ENCODE results near the gene SLC24A4.

SLC24A4 gene

DNA sequence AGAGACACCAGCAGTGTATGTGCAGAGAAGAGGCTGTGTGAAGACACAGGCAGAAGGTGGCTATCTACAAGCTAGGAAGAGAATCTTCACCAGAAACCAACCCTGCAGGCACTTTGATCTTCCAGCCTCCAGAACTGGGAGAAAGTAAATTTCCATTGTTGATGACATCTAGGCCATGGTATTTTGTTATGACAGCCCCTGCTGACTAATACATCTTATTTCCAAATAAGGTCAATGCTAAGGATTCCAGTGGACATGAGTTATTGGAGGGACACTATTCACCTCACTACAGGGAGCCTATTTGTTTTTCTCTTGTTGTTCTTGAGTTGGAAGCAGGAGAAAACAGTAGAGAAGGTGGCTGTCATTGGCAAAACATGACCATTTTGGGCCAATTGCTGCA, 102.1 kb downstream of the SLC24A4 start:
- Histone ChIP-seq H3K4me3 (ENCODE audit: low read length, poor library complexity, severe bottlenecking) (no peak overlapping the region), H3K79me2 (ENCODE audit: insufficient read depth, low read length) (no peaks in the 10 kb centered on the region), H3F3A (ENCODE audit: low read depth) (no peaks in the 10 kb centered on the region), H3K9ac (ENCODE audit: low read depth, low read length, poor library complexity, severe bottlenecking) (no peak overlapping the region), H3K27me3 (ENCODE audit: insufficient read depth, low read length, poor library complexity, severe bottlenecking) (no peaks in the 10 kb centered on the region), H3K9me3 (ENCODE audit: insufficient read depth, low read depth, low read length) (no peaks in the 10 kb centered on the region), H3K36me3 (ENCODE audit: insufficient read depth, low read length) (no peaks in the 10 kb centered on the region), H4K20me1 (ENCODE audit: insufficient read depth, low read length, poor library complexity, severe bottlenecking) (no peaks in the 10 kb centered on the region), H3K4me1 (ENCODE audit: insufficient read depth, low read length, poor library complexity, severe bottlenecking) (peaks cover 6% of the 10 kb centered on the region), H2AFZ (ENCODE audit: low read length) (no peak overlapping the region), H3K4me2 (ENCODE audit: low read depth, low read length, poor library complexity, severe bottlenecking) (no peak overlapping the region), H3K9me2 (replicated peaks; ENCODE audit: low read depth, low read length) (no peaks in the 10 kb centered on the region)
- no peak for TF ChIP-seq EZH2phosphoT487 (IDR thresholded peaks at IDR 0.05; ENCODE audit: borderline replicate concordance)
- TF ChIP-seq, protein P1, sequence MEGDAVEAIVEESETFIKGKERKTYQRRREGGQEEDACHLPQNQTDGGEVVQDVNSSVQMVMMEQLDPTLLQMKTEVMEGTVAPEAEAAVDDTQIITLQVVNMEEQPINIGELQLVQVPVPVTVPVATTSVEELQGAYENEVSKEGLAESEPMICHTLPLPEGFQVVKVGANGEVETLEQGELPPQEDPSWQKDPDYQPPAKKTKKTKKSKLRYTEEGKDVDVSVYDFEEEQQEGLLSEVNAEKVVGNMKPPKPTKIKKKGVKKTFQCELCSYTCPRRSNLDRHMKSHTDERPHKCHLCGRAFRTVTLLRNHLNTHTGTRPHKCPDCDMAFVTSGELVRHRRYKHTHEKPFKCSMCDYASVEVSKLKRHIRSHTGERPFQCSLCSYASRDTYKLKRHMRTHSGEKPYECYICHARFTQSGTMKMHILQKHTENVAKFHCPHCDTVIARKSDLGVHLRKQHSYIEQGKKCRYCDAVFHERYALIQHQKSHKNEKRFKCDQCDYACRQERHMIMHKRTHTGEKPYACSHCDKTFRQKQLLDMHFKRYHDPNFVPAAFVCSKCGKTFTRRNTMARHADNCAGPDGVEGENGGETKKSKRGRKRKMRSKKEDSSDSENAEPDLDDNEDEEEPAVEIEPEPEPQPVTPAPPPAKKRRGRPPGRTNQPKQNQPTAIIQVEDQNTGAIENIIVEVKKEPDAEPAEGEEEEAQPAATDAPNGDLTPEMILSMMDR (conservative IDR thresholded peaks at IDR 0.05; ENCODE audit: low read length), result no peak

DNA sequence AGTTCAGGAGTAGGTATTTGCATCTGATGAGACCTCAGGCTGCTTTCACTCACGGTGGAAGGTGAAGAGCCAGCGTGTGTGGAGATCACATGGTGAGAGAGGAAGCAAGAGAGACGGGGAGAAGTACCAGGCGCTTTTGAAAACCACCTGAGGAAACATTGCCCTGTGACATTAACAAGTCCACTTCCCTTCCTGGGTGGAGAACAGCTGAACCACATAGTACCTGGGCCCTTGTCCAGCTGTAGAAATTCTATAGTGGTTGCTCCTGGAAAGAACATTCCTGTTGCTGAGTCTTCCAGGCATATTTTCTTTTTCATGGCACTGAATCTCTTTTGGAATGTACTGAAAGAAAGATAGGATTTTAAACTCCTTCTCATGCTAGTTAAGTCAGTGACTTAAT, 103.3 kb downstream of the SLC24A4 start:
- H3K9ac ChIP-seq (ENCODE audit: low read depth, low read length, poor library complexity, severe bottlenecking), result no peak overlapping the region
- H3K4me2 ChIP-seq (ENCODE audit: low read depth, low read length, poor library complexity, severe bottlenecking), result no peak overlapping the region
- no peaks in the 10 kb centered on the region for H3K27me3 ChIP-seq (ENCODE audit: insufficient read depth, low read length, poor library complexity, severe bottlenecking)
- H4K20me1 ChIP-seq (ENCODE audit: insufficient read depth, low read length, poor library complexity, severe bottlenecking), result no peaks in the 10 kb centered on the region
- no peaks in the 10 kb centered on the region for H3F3A ChIP-seq (ENCODE audit: low read depth)
- peaks cover 6% of the 10 kb centered on the region for H3K4me1 ChIP-seq (ENCODE audit: insufficient read depth, low read length, poor library complexity, severe bottlenecking)
- H3K36me3 ChIP-seq (ENCODE audit: insufficient read depth, low read length), result no peaks in the 10 kb centered on the region
- no peaks in the 10 kb centered on the region for H3K9me2 ChIP-seq (replicated peaks; ENCODE audit: low read depth, low read length)
- H3K9me3 ChIP-seq (ENCODE audit: insufficient read depth, low read depth, low read length), result no peaks in the 10 kb centered on the region
- no peak for TF ChIP-seq EZH2phosphoT487 (IDR thresholded peaks at IDR 0.05; ENCODE audit: borderline replicate concordance)
- TF ChIP-seq, protein P1 (conservative IDR thresholded peaks at IDR 0.05; ENCODE audit: low read length), result no peak
- H3K79me2 ChIP-seq (ENCODE audit: insufficient read depth, low read length), result no peaks in the 10 kb centered on the region
- no peak overlapping the region for H2AFZ ChIP-seq (ENCODE audit: low read length)
- H3K4me3 ChIP-seq (ENCODE audit: low read length, poor library complexity, severe bottlenecking), result no peak overlapping the region

DNA sequence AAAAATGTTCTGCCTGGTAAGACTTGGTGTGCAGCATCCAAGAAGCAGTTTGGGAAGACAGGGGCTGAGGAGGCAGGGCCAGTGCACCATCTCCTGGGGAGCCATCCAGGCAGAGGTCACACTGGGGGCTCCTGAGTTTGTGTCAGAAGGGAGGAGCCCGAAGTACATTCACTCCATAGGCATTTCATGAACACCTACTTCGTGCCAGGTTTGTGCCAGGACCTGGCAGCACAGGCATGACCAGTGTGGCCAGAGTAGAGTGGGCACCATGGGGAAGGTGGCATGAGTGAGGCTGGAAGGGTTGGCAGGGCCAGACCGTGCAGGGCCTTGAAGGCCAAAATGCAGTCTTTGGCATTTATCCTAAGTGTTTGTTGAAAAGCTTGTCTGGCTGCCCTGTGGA, 104.1 kb downstream of the SLC24A4 start:
- no peaks in the 10 kb centered on the region for H3K9me3 ChIP-seq (ENCODE audit: insufficient read depth, low read depth, low read length)
- no peak overlapping the region for H3K4me2 ChIP-seq (ENCODE audit: low read depth, low read length, poor library complexity, severe bottlenecking)
- H4K20me1 ChIP-seq (ENCODE audit: insufficient read depth, low read length, poor library complexity, severe bottlenecking), result no peaks in the 10 kb centered on the region
- H2AFZ ChIP-seq (ENCODE audit: low read length), result no peak overlapping the region
- no peaks in the 10 kb centered on the region for H3F3A ChIP-seq (ENCODE audit: low read depth)
- peaks cover 6% of the 10 kb centered on the region for H3K4me1 ChIP-seq (ENCODE audit: insufficient read depth, low read length, poor library complexity, severe bottlenecking)
- no peaks in the 10 kb centered on the region for H3K9me2 ChIP-seq (replicated peaks; ENCODE audit: low read depth, low read length)
- no peaks in the 10 kb centered on the region for H3K79me2 ChIP-seq (ENCODE audit: insufficient read depth, low read length)
- no peaks in the 10 kb centered on the region for H3K27me3 ChIP-seq (ENCODE audit: insufficient read depth, low read length, poor library complexity, severe bottlenecking)
- no peak overlapping the region for H3K9ac ChIP-seq (ENCODE audit: low read depth, low read length, poor library complexity, severe bottlenecking)
- no peak overlapping the region for H3K4me3 ChIP-seq (ENCODE audit: low read length, poor library complexity, severe bottlenecking)
- H3K36me3 ChIP-seq (ENCODE audit: insufficient read depth, low read length), result no peaks in the 10 kb centered on the region
- TF ChIP-seq, protein P1 (conservative IDR thresholded peaks at IDR 0.05; ENCODE audit: low read length), result no peak
- no peak for TF ChIP-seq EZH2phosphoT487 (IDR thresholded peaks at IDR 0.05; ENCODE audit: borderline replicate concordance)
